IMR-90 (cell line): ENCODE results near the gene PRDM2. TPM values are rescaled to one million over a fixed set of nuclear protein-coding genes. Genes with fewer than 3 reads are reported as not detected.

Experiments
- ATAC-seq: fragments of 200-7000 bp; cut with Tn5 transposase; 2 replicates; pipeline ENCODE4 v1.9.1; 2020; ENCODE audit warnings: low read depth, mild to moderate bottlenecking, moderate library complexity
- BruUV-seq: library from RNA; stranded (reverse); fragments of 400-500 nt; replicated peaks from 2 replicates; lab custom pipeline; 2021; lab: Mats Ljungman, UMichigan
- CTCF ChIA-PET: fragments of 300-600 bp; formaldehyde crosslinking; extraction: SDS; loops from one replicate; lab custom pipeline; 2021; ENCODE audit warnings: antibody characterized with exemption; lab: Yijun Ruan, JAX
- POLR2A ChIA-PET: fragments of 300-600 bp; sonication (Branson Sonifier 250); formaldehyde crosslinking; loops from one replicate; lab custom pipeline; 2022; ENCODE audit warnings: antibody characterized with exemption; ENCODE audit not compliant: unreplicated experiment; lab: Charles Lee
- DNase-seq: peaks from one replicate; pipeline ENCODE4 v3.0.0; 2013
- H2AFZ ChIP-seq: replicated peaks from 2 replicates; pipeline ENCODE3; 2013; ENCODE audit warnings: low read length, mild to moderate bottlenecking; ENCODE audit not compliant: poor library complexity
- H2AK5ac ChIP-seq: 2 replicates; pipeline ENCODE4 v1.6.1; 2013; ENCODE audit warnings: low read depth, low read length, inconsistent platforms
- H2AK9ac ChIP-seq: replicated peaks from 2 replicates; pipeline ENCODE3; 2013; ENCODE audit warnings: mild to moderate bottlenecking, low read depth, low read length, moderate library complexity; ENCODE audit not compliant: poor library complexity
- H2BK120ac ChIP-seq: 2 replicates; pipeline ENCODE4 v1.6.1; 2013; ENCODE audit warnings: low read depth, low read length, inconsistent platforms
- H2BK15ac ChIP-seq: 3 replicates; pipeline ENCODE4 v1.6.1; 2013; ENCODE audit warnings: low read depth, low read length, inconsistent platforms
- H2BK20ac ChIP-seq: 2 replicates; pipeline ENCODE4 v1.6.1; 2013; ENCODE audit warnings: low read depth, mild to moderate bottlenecking, inconsistent platforms, low read length, moderate library complexity
- H2BK5ac ChIP-seq: 2 replicates; pipeline ENCODE4 v1.6.1; 2013; ENCODE audit warnings: mild to moderate bottlenecking, low read depth, low read length, inconsistent platforms; ENCODE audit not compliant: poor library complexity, severe bottlenecking
- H3K14ac ChIP-seq: replicated peaks from 2 replicates; pipeline ENCODE4 v1.6.1; 2013; ENCODE audit warnings: low read depth, low read length, inconsistent platforms
- H3K18ac ChIP-seq: 2 replicates; pipeline ENCODE4 v1.6.1; 2013; ENCODE audit warnings: low read depth, low read length, control low read depth
- H3K23ac ChIP-seq: 2 replicates; pipeline ENCODE4 v1.6.1; 2013; ENCODE audit warnings: low read depth, low read length, inconsistent platforms
- H3K27ac ChIP-seq: 2 replicates; pipeline ENCODE4 v1.5.1; 2013; ENCODE audit warnings: mild to moderate bottlenecking, control low read depth, low read length; ENCODE audit not compliant: insufficient read depth
- H3K27me3 ChIP-seq: 2 replicates; pipeline ENCODE4 v1.6.1; 2013; ENCODE audit warnings: low read length; ENCODE audit not compliant: control insufficient read depth, insufficient read depth
- H3K36me3 ChIP-seq: 2 replicates; pipeline ENCODE4 v1.6.1; 2013; ENCODE audit warnings: low read length, mixed read lengths; ENCODE audit not compliant: control insufficient read depth, insufficient read depth
- H3K4ac ChIP-seq: 2 replicates; pipeline ENCODE4 v1.6.1; 2013; ENCODE audit warnings: low read depth, low read length, inconsistent platforms
- H3K4me1 ChIP-seq: 2 replicates; pipeline ENCODE4 v1.6.1; 2013; ENCODE audit warnings: low read length, mixed read lengths; ENCODE audit not compliant: control insufficient read depth, insufficient read depth
- H3K4me2 ChIP-seq: 2 replicates; pipeline ENCODE4 v1.6.1; 2013; ENCODE audit warnings: low read depth, mild to moderate bottlenecking, control low read depth, low read length, moderate library complexity
- H3K4me3 ChIP-seq: 2 replicates; pipeline ENCODE4 v1.5.1; 2013; ENCODE audit warnings: low read depth, mild to moderate bottlenecking, control low read depth, low read length, moderate library complexity; ENCODE audit not compliant: insufficient read depth
- H3K56ac ChIP-seq: 2 replicates; pipeline ENCODE4 v1.6.1; 2013; ENCODE audit warnings: low read length, inconsistent platforms; ENCODE audit not compliant: insufficient read depth; ENCODE audit errors: extremely low read depth
- H3K79me1 ChIP-seq, 2 experiments: 2 replicates each; pipeline ENCODE4 v1.6.1; 2013; ENCODE audit warnings: low read length in 2 of 2, inconsistent platforms in 1 of 2, low read depth in 1 of 2
- H3K9ac ChIP-seq: 2 replicates; pipeline ENCODE4 v1.6.1; 2013; ENCODE audit warnings: low read depth, low read length, control low read depth
- H3K9me1 ChIP-seq: 2 replicates; pipeline ENCODE4 v1.6.1; 2013; ENCODE audit warnings: low read length, inconsistent platforms; ENCODE audit not compliant: insufficient read depth
- H3K9me3 ChIP-seq: 2 replicates; pipeline ENCODE4 v1.6.1; 2013; ENCODE audit warnings: low read length; ENCODE audit not compliant: control insufficient read depth, insufficient read depth
- H4K20me1 ChIP-seq: 2 replicates; pipeline ENCODE4 v1.6.1; 2013; ENCODE audit warnings: low read length, inconsistent platforms; ENCODE audit not compliant: insufficient read depth
- H4K5ac ChIP-seq: 2 replicates; pipeline ENCODE4 v1.6.1; 2013; ENCODE audit warnings: mild to moderate bottlenecking, low read depth, low read length, control low read depth
- H4K8ac ChIP-seq, 2 experiments: 2 replicates each; pipeline ENCODE4 v1.6.1; 2013; ENCODE audit warnings: low read depth in 2 of 2, low read length in 2 of 2, control low read depth in 1 of 2, inconsistent platforms in 1 of 2
- H4K91ac ChIP-seq: 2 replicates; pipeline ENCODE4 v1.6.1; 2013; ENCODE audit warnings: low read depth, low read length, inconsistent platforms; ENCODE audit not compliant: insufficient read depth
- BHLHE40 ChIP-seq: fragments of 150-350 bp; IDR thresholded peaks from 2 replicates; pipeline ENCODE4 v1.6.1; 2016; ENCODE audit warnings: mild to moderate bottlenecking, low read depth, low read length
- CEBPB ChIP-seq: IDR thresholded peaks from 2 replicates; pipeline ENCODE4 v1.6.1; 2012; ENCODE audit warnings: low read depth, low read length, improper control_type of control experiment
- CHD1 ChIP-seq: IDR thresholded peaks from 2 replicates; pipeline ENCODE4 v1.6.1; 2012; ENCODE audit warnings: low read depth, low read length, improper control_type of control experiment
- CTCF ChIP-seq: conservative IDR thresholded peaks from 2 replicates; pipeline ENCODE4 v1.5.1; 2012; ENCODE audit warnings: mild to moderate bottlenecking, low read depth, low read length, improper control_type of control experiment
- ELK1 ChIP-seq: fragments of 150-350 bp; IDR thresholded peaks from 2 replicates; pipeline ENCODE4 v1.6.1; 2016; ENCODE audit warnings: low read depth, mild to moderate bottlenecking, low read length, moderate library complexity, borderline replicate concordance
- FOS ChIP-seq: fragments of 150-350 bp; IDR thresholded peaks from 2 replicates; pipeline ENCODE4 v1.6.1; 2016; ENCODE audit warnings: low read depth, low read length
- MAFK ChIP-seq: IDR thresholded peaks from 2 replicates; pipeline ENCODE4 v1.6.1; 2012; ENCODE audit warnings: low read depth, low read length, improper control_type of control experiment
- MXI1 ChIP-seq: IDR thresholded peaks from 2 replicates; pipeline ENCODE4 v1.6.1; 2012; ENCODE audit warnings: low read depth, mild to moderate bottlenecking, low read length, moderate library complexity, borderline replicate concordance
- NFE2L2 ChIP-seq: fragments of 150-350 bp; IDR thresholded peaks from 2 replicates; pipeline ENCODE4 v1.6.1; 2016; ENCODE audit warnings: low read depth, mild to moderate bottlenecking, low read length
- RAD21 ChIP-seq: IDR thresholded peaks from 2 replicates; pipeline ENCODE4 v1.6.1; 2012; ENCODE audit warnings: low read length, improper control_type of control experiment
- RCOR1 ChIP-seq: IDR thresholded peaks from 2 replicates; pipeline ENCODE4 v1.6.1; 2012; ENCODE audit warnings: mild to moderate bottlenecking, low read length, improper control_type of control experiment; ENCODE audit not compliant: insufficient replicate concordance
- RFX5 ChIP-seq: IDR thresholded peaks from 2 replicates; pipeline ENCODE4 v1.8.0; 2012; ENCODE audit warnings: low read depth, mild to moderate bottlenecking, low read length, moderate library complexity
- USF2 ChIP-seq: fragments of 150-350 bp; IDR thresholded peaks from 2 replicates; pipeline ENCODE4 v1.6.1; 2017; ENCODE audit warnings: mild to moderate bottlenecking, antibody characterized with exemption, low read length, low read depth
- WGBS, 2 experiments: methylation state at CpG; one replicate each; pipeline versions ENCODE4 v1.1.5 to v1.1.7; 2013; ENCODE audit warnings: missing lambda C conversion rate in 2 of 2; ENCODE audit not compliant: insufficient read length in 1 of 2; ENCODE audit errors: extremely low coverage in 2 of 2; 5-methylcytosine and 5-hydroxymethylcytosine counted together
- dilution Hi-C: fragments of 300-500 bp; cut with HindIII; formaldehyde crosslinking; loops from one replicate; pipeline ENCODE4 v1.14.3; 2018; ENCODE audit warnings: low sequenced_read_pairs; ENCODE audit not compliant: unreplicated experiment
- in situ Hi-C: fragments of 300-500 bp; cut with MboI; formaldehyde crosslinking; loops from 3 replicates; pipeline ENCODE4 v1.14.3; 2019; ENCODE audit warnings: low sequenced_read_pairs, inconsistent platforms, mixed read lengths
- intact Hi-C: fragments of 100-400 bp; cut with micrococcal nuclease; formaldehyde crosslinking; loops from 2 replicates; pipeline ENCODE4 v1.10.0; 2022
- polyA plus RNA-seq, 3 experiments: library from polyadenylated mRNA; depleted of rRNA; stranded (reverse); fragments of >200 nt; gene quantifications; 2 replicates each; pipeline ENCODE4 v1.2.3, GENCODE V29; 2012; ENCODE audit warnings: low replicate concordance in 1 of 3
- total RNA-seq: library from RNA; depleted of rRNA; stranded (reverse); fragments of >200 nt; gene quantifications from 2 replicates; pipeline ENCODE4 v1.2.3, GENCODE V29; 2012

The PRDM2 gene
- total and polyA plus RNA-seq, 2 of the 4 experiments (the other 2 are of a cell fraction) = 3.4 to 8.9 TPM

- Histone ChIP-seq H4K20me1 (peaks cover 34% of the 10 kb centered on the region), H3K27me3 (no peaks in the 10 kb centered on the region), H3K9ac (peak overlapping the region; percentile 93), H3K4me3 (peak overlapping the region; percentile 92), H3K9me3 (no peaks in the 10 kb centered on the region), H3K56ac (peak overlapping the region; percentile 75), H3K27ac (peak overlapping the region; percentile 87), H3K79me1 (peaks cover 0 to 35% of the 10 kb centered on the region in 2 experiments; a peak in 2 of 4 replicates), H3K23ac (peak overlapping the region; percentile 95), H3K4me1 (peaks cover 6% of the 10 kb centered on the region), H3K4ac (peak overlapping the region; percentile 80), H2AK9ac (peak overlapping the region; percentile 91), H3K9me1 (peaks cover 15% of the 10 kb centered on the region), H3K18ac (peak overlapping the region; percentile 65; the same call in 1 of the 2 replicates), H2BK120ac (no peak overlapping the region), H2AK5ac (0 out of 2 replicates have a peak overlapping the region, but pooled peaks have one; percentile 64), H3K14ac (peak overlapping the region; percentile 64), H2BK5ac (peak overlapping the region; percentile 66), H3K36me3 (peaks cover 3% of the 10 kb centered on the region; the same call in 1 of the 2 replicates), H4K5ac (peak overlapping the region; percentile 42; the same call in 1 of the 2 replicates), H4K91ac (no peak overlapping the region), H3K4me2 (peak overlapping the region; percentile 75), H2BK15ac (no peak overlapping the region), H2BK20ac (no peak overlapping the region), H2AFZ (peak overlapping the region; percentile 92), H4K8ac (peak overlapping the region; percentile 50 to 68; a peak in 1 of 4 replicates)
- in situ Hi-C loops = loop anchor here (25.0 kb wide), 1 partner anchor 1188 kb away; no protein-coding TSS in a partner anchor
- BruUV-seq = no TSS peak
- dilution Hi-C loops = no loop called here
- ChIA-PET POLR2A (interaction anchor here (0.6 to 1.0 kb wide), 2 partner anchors 15 to 40 kb away, joined by 3 read pairs; no protein-coding TSS in a partner anchor), CTCF (interaction anchor here (0.7 kb wide), 1 partner anchor 34 kb away, joined by 3 read pairs; no protein-coding TSS in a partner anchor)
- 0% methylated on average over 53 of the region's 81 CpGs; no CpG with 5 or more reads in 1 of the 2 experiments for WGBS, 2 experiments
- DNase-seq = peak; percentile 36
- peak; percentile 58 for ATAC-seq
- intact Hi-C loops = loop anchor here (2.0 to 5.0 kb wide), 4 partner anchors 38 to 85 kb away; partner anchors contain the start of gene PRDM2
- TF ChIP-seq RAD21 (no peak), CTCF (no peak), CHD1 (no peak), RFX5 (no peak), RCOR1 (no peak), MXI1 (peak; percentile 37; the same call in 1 of the 2 replicates), CEBPB (no peak), FOS (no peak), NFE2L2 (no peak), MAFK (no peak), ELK1 (no peak), USF2 (no peak), BHLHE40 (no peak)
Observed at GRCh38 chr1:13749543-13750341, 49.8 kb downstream of the PRDM2 start.
